SK-N-SH (cell line): ENCODE measurements around the gene RAP1GAP.

ENCODE experiments used
- CHD2 ChIP-seq: fragments of 150-350 bp; IDR thresholded peaks from 2 replicates; pipeline ENCODE4 v1.6.1; 2018; ENCODE audit warnings: low read length; ENCODE audit not compliant: partially characterized antibody
- EP300 ChIP-seq, 2 experiments: IDR thresholded peaks; 2 replicates each; pipeline versions ENCODE4 v1.4.0 to v1.6.1; 2012; ENCODE audit warnings: borderline replicate concordance in 1 of 2, low read depth in 1 of 2, low read length in 1 of 2
- EZH2phosphoT487 ChIP-seq: fragments of 200-600 bp; sonication (generic); IDR thresholded peaks from 2 replicates; pipeline ENCODE4 v1.6.1; 2017; ENCODE audit warnings: low read depth, mixed run types, mild to moderate bottlenecking, antibody characterized with exemption, moderate library complexity, borderline replicate concordance
- FOSL2 ChIP-seq: IDR thresholded peaks from 2 replicates; pipeline ENCODE4 v1.4.0; 2012; ENCODE audit warnings: low read depth, mild to moderate bottlenecking, moderate library complexity, borderline replicate concordance
- FOXJ3 ChIP-seq: sonication (generic); formaldehyde crosslinking; IDR thresholded peaks from 2 replicates; pipeline ENCODE4 v1.5.1; 2020; ENCODE audit warnings: mild to moderate bottlenecking, missing genetic modification reagents
- FOXM1 ChIP-seq: IDR thresholded peaks from 2 replicates; pipeline ENCODE4 v1.4.0; 2012; ENCODE audit warnings: low read depth, mild to moderate bottlenecking
- GATA2 ChIP-seq: sonication (generic); formaldehyde crosslinking; IDR thresholded peaks from 2 replicates; pipeline ENCODE4 v1.5.0; 2020; ENCODE audit warnings: mild to moderate bottlenecking, missing genetic modification reagents
- POLR2AphosphoS5 ChIP-seq: IDR thresholded peaks from 2 replicates; pipeline ENCODE4 v1.6.1; 2012; ENCODE audit warnings: low read depth, low read length
- SIN3A ChIP-seq: IDR thresholded peaks from 2 replicates; pipeline ENCODE4 v1.6.1; 2012; ENCODE audit warnings: low read depth, mild to moderate bottlenecking, low read length, moderate library complexity, borderline replicate concordance
- SMC3 ChIP-seq: IDR thresholded peaks from 2 replicates; pipeline ENCODE4 v1.6.1; 2012; ENCODE audit warnings: low read depth, low read length, improper control_type of control experiment
- TAF1 ChIP-seq: IDR thresholded peaks from 2 replicates; pipeline ENCODE4 v1.6.1; 2012; ENCODE audit warnings: low read depth, mild to moderate bottlenecking, low read length, moderate library complexity, borderline replicate concordance
- TF ChIP-seq, protein P1 (sequence below): fragments of 200-600 bp; sonication (generic); IDR thresholded peaks from 2 replicates; pipeline ENCODE4 v1.6.1; 2017; ENCODE audit warnings: antibody characterized with exemption, mild to moderate bottlenecking, moderate library complexity
- TF ChIP-seq, protein P2 (sequence below): IDR thresholded peaks from 2 replicates; pipeline ENCODE4 v1.6.1; 2012; ENCODE audit warnings: mild to moderate bottlenecking, low read depth, low read length, moderate library complexity
- TF ChIP-seq, protein P3 (sequence below): IDR thresholded peaks from 2 replicates; pipeline ENCODE4 v1.4.0; 2012; ENCODE audit warnings: low read depth

DNA sequence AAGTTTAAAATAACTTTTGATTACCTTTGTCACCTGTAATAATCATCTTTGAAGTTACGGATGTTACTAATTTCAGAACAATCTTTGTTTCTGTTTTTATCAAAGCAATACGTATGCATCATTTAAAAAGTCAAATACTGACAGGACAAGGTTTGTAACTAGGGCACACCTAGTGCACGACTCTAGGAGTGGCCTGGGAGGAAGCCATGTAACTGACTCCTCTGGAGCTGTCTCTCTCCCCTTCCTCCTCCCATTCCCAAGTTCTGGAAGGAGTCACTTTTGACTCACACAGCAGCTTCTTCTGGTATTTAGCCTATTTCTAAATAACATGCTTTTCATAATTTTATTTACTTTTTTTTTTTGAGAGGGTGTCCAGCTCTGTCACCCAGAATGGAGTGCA, 11.8 kb upstream of the RAP1GAP start:
- TF ChIP-seq FOXM1 (no peak), POLR2AphosphoS5 (no peak), CHD2 (no peak), FOSL2 (no peak), EP300 (IDR thresholded peaks at IDR 0.05; ENCODE audit: borderline replicate concordance in 1 of 2, low read depth in 1 of 2, low read length in 1 of 2) (no peak), EZH2phosphoT487 (no peak), GATA2 (CRISPR knock-in tag) (no peak), TAF1 (no peak), SIN3A (no peak), SMC3 (no peak), FOXJ3 (CRISPR knock-in tag) (no peak)
- TF ChIP-seq, protein P1, sequence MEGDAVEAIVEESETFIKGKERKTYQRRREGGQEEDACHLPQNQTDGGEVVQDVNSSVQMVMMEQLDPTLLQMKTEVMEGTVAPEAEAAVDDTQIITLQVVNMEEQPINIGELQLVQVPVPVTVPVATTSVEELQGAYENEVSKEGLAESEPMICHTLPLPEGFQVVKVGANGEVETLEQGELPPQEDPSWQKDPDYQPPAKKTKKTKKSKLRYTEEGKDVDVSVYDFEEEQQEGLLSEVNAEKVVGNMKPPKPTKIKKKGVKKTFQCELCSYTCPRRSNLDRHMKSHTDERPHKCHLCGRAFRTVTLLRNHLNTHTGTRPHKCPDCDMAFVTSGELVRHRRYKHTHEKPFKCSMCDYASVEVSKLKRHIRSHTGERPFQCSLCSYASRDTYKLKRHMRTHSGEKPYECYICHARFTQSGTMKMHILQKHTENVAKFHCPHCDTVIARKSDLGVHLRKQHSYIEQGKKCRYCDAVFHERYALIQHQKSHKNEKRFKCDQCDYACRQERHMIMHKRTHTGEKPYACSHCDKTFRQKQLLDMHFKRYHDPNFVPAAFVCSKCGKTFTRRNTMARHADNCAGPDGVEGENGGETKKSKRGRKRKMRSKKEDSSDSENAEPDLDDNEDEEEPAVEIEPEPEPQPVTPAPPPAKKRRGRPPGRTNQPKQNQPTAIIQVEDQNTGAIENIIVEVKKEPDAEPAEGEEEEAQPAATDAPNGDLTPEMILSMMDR: no peak
- TF ChIP-seq, protein P2, sequence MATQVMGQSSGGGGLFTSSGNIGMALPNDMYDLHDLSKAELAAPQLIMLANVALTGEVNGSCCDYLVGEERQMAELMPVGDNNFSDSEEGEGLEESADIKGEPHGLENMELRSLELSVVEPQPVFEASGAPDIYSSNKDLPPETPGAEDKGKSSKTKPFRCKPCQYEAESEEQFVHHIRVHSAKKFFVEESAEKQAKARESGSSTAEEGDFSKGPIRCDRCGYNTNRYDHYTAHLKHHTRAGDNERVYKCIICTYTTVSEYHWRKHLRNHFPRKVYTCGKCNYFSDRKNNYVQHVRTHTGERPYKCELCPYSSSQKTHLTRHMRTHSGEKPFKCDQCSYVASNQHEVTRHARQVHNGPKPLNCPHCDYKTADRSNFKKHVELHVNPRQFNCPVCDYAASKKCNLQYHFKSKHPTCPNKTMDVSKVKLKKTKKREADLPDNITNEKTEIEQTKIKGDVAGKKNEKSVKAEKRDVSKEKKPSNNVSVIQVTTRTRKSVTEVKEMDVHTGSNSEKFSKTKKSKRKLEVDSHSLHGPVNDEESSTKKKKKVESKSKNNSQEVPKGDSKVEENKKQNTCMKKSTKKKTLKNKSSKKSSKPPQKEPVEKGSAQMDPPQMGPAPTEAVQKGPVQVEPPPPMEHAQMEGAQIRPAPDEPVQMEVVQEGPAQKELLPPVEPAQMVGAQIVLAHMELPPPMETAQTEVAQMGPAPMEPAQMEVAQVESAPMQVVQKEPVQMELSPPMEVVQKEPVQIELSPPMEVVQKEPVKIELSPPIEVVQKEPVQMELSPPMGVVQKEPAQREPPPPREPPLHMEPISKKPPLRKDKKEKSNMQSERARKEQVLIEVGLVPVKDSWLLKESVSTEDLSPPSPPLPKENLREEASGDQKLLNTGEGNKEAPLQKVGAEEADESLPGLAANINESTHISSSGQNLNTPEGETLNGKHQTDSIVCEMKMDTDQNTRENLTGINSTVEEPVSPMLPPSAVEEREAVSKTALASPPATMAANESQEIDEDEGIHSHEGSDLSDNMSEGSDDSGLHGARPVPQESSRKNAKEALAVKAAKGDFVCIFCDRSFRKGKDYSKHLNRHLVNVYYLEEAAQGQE: no peak
- TF ChIP-seq, protein P3, sequence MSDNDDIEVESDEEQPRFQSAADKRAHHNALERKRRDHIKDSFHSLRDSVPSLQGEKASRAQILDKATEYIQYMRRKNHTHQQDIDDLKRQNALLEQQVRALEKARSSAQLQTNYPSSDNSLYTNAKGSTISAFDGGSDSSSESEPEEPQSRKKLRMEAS: no peak
